GM19463 (cell line): ENCODE results near the gene MAPK1.
"Not testable (repeated sequence)": the region's sequence is repeated elsewhere in the genome, so short reads cannot be mapped to it uniquely, and the experiment has no call there.

Experiments used
- ATAC-seq: cut with Tn5 transposase; IDR thresholded peaks from one replicate; pipeline ENCODE4 v1.9.1; 2021; ENCODE audit warnings: mild to moderate bottlenecking, moderate library complexity; ENCODE audit not compliant: unreplicated experiment

MAPK1 gene

DNA sequence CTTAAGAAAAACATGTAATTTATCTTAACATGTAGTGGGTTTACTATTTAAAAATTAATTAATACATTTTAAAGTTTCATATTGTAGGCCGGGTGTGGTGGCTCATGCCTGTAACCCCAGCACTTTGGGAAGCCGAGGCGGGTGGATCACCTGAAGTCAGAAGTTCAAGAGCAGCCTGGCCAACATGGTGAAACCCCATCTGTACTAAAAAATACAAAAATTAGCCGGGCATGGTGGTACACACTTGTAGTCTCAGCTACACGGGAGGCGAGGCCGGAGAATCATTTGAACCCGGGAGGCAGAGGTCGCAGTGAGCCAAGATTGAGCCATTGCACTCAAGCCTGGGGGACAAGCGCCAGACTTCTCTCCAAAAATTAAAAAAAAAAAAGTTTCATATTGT lies 73.7 kb downstream of the MAPK1 start:
- ATAC-seq, result not testable (repeated sequence)

DNA sequence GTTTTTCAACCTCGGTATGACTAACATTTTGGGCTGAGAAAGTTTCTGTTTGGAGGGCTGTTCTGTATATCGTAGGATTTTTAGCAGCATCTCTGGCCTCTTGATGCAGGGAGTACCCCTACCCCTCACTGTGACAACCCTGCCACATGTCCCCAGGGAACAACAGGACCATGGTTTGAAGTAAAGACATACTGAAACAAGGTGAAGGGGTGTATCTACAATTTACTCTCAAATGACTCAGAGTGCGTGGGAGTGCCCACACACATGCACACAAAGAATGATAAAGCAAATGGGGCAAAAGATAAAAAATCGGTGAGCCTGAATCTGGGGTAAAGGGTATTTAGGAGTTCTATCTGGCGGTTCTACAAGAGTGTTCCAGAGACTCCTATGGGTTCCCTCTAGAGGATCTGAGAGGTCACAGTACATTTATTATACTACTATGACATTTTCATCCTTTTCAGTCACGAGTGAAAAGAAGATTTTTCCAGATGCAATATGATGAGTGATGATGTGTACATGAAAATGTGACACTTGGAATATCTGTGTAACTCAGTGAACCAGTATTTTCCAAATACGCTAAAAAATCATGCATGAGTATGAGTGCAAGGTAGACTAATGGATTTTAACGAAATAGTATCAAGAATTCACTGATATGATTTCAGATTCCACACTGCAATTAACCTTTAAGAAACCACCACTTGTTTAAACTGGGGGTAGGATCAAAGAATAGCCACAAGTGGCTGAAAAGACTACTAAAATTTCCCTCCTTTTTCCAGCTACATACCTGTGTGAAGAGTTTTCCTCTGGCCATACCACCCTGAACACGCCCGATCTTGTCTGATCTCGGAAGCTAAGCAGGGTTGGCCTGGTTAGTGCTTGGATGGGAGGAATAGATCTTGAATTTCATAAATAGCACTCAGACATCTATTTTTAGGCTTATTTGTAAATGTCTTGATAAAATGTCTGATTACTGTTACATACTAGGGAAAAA lies 75.5 kb downstream of the MAPK1 start:
- ATAC-seq, result peak; percentile 77

DNA sequence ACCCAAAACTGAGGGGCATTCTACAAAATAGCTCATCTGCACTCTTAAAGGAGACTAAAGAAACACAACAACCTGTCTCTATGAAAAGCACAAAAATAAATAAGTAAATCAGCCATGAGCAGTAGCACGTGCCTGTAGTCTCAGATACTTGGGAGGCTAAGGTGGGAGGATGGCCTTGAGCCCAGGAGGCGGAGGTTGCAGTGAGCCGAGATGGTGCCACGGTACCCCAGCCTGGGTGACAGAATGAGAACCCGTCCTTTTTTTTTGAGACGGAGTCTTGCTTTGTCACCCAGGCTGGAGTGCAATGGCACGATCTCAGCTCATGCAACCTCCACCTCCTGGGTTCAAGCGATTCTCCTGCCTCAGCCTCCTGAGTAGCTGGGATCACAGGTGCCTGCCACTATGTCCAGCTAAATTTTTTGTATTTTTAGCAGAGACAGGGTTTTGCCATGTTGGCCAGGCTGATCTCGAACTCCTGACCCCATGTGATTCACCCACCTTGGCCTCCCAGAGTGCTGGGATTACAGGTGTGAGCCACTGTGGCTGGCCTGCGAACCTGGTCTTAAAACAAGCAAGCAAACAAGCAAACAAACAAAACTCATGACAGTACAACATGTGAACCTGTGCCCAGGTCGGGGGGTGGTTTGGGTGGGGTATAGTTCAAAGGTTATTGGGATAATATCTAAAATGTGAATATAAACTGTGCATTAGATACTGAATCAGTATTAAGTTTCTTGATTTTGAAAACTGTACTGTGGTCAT lies 76.4 kb downstream of the MAPK1 start:
- ATAC-seq, result not testable (repeated sequence)

DNA sequence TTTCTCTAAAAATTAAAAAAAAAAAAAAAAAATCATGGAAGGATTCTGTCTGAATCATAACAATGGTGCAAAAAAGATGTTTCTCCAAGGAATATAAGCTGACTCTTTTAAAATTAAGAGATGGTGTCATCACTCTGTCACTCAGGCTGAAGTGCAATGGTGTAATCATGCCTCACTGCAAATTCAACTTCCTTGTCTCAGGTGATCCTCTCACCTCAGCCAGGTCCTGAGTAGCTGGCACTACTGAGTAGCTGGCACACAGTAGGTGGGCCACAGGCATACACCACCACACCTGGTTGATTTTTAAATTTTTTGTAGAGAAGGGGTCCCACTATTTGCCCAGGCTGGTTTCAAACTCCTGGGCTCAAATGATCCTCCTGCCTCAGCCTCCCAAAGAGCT lies 77.1 kb downstream of the MAPK1 start:
- no peak for ATAC-seq

DNA sequence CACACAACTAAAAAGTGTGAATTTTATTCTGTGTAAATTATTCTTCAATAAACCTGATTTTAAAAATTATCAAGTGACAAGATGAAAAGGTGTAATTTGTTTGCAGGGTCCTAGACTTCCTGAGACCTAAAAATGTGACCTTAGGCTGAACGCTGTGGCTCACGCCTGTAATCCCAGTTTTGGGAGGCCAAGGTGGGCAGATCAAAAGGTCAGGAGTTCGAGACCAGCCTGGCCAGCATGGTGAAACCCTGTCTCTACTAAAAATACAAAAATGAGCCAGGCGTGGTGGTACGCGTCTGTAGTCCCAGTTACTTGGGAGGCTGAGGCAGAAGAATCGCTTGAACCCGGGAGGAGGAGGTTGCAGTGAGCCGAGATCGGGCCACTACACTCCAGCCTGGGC lies 79.9 kb downstream of the MAPK1 start:
- not testable (repeated sequence) for ATAC-seq

DNA sequence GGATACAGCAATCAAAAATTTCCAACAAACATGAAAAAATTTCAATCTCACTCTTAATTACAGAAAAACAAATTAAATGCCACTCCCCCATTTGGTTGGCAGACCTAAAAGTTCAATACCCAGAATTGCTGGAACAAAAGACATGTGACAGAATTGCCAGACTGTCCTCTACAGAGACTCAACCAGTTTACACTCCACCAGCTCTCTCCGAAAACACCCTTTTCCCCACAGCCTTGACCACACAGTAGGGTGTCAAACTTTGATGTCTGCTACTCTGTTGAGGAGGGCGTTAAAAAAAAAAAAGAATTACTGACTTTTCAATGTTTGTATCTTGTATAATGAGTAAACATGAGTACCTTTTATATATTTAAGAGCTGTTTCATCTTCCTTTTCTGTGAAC lies 87.2 kb downstream of the MAPK1 start:
- ATAC-seq, result no peak

DNA sequence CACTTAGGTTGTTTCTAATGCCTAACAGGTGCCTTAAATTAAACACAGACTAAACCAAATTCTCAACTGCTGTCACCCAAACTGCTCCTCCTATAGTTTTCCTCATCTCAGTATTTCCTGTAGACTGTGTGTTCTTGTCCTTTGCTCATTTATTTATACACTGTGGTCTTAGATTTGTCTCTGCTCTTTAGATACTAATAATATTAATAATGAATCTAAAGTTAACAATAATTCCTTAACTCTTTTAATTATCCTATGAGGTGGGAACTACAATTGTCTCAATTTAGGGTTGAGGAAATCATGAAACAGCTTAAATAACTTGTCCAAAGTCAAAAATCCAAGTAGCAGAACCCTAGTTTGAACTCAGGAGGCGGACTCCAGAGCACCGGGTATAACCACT lies 88.0 kb downstream of the MAPK1 start:
- ATAC-seq, result no peak

DNA sequence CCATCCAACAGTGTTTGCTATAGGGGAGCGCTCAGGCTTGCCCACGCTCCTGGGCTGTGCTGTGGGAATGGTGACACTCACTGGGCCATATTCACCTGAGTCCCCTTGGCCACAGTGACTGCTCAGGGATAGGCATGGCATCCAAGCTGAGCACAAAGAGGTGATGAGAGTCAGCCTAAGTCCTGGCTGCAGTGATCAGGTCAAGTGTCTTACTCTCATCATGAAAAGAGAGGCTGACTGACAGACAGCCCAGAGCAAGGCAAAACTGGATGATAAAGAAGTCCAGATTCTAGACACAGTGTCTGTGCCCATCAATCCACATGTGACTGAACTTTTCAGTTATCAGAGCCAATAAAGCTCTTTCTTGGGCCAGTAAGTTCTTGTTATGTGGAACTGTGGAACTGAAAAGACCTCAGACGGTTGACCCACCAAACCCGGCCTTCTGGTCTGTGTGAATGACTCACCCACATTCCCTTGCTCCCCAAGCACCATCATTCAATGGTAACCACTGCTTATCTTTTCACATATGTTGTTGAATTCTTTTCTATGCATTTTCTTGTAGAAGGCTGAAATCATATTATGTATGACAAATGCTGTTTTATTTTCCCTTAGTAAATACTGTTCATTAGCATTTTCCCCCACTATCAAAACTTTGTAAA lies 88.6 kb downstream of the MAPK1 start:
- ATAC-seq, result no peak

DNA sequence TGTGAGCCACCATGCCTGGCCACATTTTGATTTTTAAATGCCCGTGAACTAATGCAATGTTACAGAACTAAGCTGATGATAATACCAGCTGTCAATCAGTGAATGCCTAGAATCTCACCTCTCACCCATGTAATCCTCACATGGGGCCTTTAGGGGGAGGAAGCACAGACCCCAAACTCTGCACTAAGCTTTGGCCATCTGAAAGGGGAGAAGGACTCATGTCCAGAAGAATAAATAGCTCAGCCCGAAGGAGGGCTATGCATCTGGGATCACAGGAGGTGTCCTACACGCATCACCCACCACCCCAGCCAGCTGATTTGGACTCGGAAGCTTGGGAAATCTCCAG lies 95.8 kb downstream of the MAPK1 start:
- no peak for ATAC-seq

DNA sequence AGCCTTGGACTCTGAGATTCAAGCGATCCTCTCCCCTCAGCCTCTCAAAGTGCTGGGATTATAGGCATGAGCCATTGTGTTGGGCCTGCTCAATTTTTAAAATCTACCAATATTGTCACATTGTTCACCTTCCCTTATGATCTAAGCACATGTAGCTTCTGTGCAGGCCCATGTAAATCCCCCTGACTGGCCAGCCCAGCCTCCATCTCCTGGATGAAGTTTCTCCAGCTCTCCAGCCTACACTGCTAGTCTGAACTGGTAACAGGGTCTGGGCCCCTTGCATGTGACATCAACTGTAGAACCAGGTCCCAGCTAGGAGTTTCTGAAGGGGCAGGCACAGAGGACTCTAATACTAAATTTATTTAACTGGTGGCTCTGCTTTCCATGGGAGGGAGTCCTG lies 99.0 kb downstream of the MAPK1 start:
- ATAC-seq, result no peak

DNA sequence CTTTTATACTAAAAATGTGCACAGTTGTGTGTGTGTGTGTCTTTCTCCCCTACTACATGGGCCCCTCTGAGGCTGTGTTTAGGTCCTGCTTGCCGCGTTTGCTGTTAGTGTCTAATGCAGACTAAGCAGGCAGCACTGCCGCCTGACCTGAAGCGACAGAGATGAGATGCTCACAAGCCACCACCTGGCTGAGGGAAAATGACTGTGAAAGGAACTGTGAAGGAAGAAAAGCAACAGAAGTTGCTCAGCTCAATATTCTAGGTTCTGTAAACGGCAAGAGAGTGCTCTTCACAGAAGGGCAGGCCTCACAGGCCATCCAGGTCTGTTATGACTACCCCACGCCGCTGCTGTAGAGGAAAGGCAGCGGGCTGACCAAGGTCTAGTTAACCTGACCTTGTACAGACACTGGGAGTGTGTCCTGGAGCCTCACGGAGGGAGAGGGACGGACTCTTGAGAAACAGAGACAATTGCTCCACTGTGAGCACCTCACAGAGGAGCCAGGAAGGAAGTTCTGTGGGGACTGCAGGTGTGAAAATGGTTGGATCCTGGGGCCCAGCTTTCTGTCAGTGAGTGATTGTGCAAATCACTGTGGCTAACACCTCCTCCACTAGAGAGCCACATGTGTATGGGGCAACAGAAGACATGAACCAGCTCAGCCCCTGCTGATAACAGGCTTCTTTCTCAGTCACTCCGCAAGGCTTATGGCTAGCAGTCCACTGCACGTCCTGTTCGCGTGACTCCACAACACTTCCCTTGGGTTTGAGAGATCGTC lies 100.6 kb downstream of the MAPK1 start:
- peak; percentile 56 for ATAC-seq

DNA sequence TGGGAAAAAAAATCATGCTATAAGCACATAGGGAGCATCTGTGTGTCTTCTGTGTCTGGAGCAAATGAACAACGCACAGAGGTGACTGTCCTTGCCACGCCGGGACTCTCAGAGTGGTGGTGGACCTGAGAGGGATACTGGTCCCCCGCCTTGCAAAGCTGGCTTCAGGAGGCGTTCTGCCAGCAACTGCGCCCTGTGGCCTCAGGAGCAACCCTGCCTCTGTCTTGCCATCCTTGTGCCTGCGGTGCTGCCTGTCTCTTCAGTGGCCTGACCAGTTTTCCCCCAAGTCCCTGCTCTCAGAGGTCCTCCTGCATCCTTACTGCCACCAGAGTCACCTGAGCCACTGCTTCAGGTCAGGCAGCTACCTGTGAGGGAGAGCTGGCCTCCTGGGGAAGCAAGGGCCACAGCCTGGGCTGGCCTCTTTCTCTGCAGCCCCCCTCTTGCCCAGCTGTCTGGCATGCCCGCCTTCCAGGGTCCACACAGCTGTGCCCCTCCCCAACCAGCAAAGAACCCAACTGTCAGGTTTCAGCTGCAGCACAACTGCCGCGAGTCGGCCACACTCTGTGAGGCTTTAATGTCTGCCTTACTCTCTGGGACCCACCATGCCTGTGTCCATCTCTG lies 101.4 kb downstream of the MAPK1 start:
- ATAC-seq, result no peak

DNA sequence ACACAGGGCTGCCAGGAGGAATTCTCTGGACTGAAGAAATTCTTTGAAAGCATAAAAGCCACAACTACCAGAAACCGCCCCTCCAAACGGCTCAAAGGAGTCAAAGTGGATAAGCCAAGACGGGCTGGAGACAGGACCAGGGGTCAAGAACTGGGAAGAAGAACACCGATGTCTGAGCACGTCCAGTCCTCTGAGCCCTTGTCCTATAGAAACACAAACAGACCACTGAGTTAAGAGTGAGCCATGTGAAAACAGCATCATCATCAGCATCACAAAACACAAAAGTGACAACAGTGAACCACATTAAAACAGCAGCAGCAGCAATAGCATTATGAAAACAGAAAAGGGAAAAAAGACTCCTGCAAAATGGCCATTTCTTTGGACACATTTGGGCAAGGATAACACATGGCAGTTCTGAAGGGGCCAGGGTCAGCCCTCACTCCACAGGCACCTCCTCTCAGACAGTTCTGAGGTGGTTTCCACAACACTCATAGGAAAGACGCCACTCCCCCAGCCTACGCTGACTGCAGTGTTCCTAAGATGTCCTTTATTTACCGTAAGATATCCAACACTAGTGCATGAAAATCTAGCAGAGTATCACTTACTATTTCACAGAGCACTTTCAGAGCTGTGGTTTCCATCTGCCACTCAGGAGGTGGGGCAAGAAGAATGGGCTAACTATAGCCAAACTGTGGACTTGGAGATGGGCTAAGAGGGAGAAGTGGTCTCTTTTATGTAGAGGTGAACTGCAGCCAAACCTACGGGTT lies 103.2 kb downstream of the MAPK1 start:
- ATAC-seq, result no peak

DNA sequence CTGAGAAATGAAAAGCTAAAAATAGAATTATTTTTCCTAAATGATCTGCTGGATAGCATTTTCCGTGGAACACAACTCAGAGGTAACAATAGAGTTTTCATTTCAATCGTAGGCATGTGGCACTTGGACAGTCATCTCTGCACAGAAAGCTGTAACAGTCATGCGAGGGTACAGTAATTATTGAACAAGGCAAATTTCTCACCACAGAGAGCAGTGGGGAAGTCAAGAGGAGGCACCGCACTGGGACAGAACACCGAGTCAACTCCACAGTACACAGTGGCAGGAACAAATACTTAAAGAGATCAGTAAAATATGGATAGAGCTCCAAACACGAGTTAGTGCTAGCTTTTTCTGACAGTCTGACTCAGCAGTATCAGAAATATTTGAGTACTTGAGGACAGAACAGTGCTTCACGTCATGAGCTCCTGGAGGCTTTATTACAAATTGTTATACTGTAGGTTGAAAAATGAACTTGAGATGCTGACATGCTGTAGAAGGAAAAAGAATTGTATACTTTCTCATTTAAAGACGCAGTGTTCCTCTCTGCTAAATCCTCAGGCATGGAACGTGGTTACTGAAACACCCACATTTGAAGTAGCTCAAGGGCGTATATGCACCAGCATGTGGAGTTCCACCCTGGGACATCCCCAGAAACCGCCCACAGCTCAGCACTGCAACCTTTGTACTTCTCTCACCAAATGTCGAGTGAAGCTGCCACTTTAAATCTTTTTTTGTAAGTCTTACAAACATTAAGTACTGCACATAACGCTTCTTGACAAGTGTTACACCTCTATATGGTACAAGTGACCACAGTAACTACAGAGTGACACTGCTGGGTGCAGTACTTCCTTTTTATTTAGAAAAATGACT lies 104.5 kb downstream of the MAPK1 start:
- no peak for ATAC-seq

DNA sequence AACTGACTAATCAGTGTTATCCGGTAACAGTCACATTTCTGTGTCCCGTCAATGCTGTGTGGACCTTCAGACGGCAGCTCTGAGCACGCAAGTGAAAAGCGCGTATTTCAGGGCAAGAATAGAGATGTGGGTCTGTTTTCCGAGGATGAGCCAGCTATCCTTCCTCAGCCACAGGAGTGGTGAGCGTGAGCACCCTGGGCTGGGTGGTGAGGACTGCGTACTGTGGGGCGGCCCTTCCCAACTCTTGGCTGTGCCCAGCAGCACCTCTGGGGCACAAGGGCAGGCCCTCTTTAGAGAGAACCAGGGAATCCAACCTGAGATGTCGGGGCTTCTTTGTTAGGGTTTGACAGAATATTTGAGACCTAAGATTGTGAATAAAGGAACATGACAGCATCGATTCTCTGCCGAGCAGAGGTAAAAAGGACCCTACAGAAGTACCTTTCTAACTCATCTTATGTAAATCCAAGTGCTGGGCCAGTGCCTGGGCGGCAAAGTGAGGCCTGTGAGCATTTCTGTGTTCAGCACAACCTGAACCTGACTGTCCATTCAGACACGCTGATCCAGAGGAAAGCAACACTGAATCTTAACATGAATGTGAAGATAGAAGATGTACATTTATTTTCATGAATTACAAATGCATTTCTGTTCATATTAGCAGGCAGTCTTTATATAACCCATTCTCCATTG lies 105.3 kb downstream of the MAPK1 start:
- no peak for ATAC-seq

DNA sequence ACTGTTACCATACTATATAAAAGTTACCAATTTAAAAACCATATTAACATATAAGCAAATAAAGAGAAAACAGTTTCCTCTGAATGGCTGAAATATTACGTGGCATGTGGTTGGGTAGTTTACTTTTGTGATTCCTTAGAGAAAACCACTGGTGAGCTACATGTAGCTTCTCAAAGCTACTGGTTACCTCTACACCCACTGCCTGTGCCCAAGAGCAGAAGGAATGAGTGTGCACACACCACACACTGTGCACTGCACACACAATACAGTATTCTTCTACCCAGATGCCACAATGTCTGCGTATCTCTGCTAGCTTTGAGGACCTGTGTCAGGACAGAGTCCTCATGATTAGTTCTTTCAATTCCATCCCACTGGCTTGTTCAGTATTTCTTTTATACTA lies 106.4 kb downstream of the MAPK1 start:
- ATAC-seq, result no peak

DNA sequence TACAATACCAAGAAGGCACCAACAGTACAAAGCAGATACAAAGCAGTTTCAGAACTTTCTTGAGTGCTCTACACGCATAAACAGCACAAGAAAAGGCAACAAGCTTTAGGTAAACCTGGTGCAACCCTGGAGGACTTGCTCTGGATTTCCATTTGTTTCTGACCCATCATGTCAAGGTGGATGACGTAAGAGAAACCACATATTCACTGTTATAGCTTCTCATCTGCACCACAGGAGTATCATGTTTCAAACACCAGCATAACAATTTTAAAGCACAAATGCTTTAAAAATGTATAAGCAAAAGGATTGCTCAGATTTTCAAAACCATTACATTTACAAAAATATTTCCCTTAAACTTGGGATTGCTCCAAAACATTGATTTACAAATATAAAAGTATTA lies 106.8 kb downstream of the MAPK1 start:
- ATAC-seq, result no peak
